ENCODE measurements around the gene TCF7. TPM values are rescaled to one million over a fixed set of nuclear protein-coding genes. Genes with fewer than 3 reads are reported as not detected.
A peak's percentile ranks its signal among the peaks of the same experiment; 100 is the strongest.
"Not testable (repeated sequence)": the region's sequence is repeated elsewhere in the genome, so short reads cannot be mapped to it uniquely, and the experiment has no call there.

The TCF7 gene
- total RNA-seq, 2 donors from 2014 or later = 2.4 to 3.3 TPM

DNA sequence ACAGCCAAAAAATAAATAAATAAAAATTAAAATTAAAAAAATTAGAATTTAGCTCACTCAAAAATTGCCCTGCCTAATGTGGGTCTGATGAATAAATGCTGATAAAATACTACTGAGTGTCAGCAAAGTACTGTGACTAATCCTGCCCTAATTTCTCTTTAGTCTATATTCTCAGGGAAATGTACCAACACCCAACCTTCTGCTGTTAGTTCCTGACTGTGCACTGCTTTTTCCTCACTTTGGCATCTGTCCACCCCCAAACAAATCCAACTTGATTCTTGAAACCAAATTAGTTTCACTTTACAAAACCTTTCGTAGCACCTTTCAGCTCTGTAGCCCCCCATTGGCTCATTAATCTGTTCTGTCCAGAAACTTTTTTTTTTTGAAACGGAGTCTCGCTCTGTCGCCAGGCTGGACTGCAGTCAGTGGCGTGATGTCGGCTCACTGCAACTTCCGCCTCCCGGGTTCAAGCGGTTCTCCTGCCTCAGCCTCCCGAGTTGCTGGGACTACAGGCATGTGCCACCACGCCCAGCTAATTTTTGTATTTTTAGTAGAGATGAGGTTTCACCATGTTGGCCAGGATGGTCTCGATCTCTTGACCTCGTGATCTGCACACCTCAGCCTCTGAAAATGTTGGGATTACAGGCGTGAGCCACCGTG lies 37.8 kb downstream of the TCF7 start:
- ATAC-seq = peak in 1 of 2 donors; percentile 50
- DNase-seq; intact Hi-C loops (cut with DNase I): not testable (repeated sequence)

DNA sequence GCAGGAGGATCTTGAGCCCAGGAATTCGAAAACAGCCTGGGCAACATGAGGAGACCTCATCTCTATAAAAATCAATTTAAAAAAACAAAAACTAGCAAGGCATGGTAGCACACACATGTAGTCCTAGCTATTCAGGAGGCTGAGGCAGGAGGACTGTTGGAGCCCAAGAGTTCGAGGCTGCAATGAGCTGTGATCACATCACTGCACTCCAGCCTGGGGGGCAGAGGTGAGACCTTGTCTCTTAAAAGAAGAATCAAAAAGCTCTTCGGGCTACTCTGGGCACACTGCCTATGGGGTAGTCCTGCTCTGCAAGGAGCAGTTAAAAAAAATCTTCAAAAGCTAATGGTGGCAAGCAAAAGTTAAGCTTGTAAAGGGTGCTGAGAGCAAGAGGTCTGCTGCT lies 38.8 kb downstream of the TCF7 start:
- no peak for ATAC-seq

GRCh38 chr5:134153657-134154056 lies 39.2 kb downstream of the TCF7 start:
- DNase-seq (no peak), ATAC-seq (peak in 1 of 2 donors; percentile 86)
- intact Hi-C loops (cut with DNase I) = no loop called here

More for the DNA sequence above, 38.8 kb downstream of the TCF7 start:
- intact Hi-C loops (cut with DNase I) = no loop called here
- no peak for DNase-seq

DNA sequence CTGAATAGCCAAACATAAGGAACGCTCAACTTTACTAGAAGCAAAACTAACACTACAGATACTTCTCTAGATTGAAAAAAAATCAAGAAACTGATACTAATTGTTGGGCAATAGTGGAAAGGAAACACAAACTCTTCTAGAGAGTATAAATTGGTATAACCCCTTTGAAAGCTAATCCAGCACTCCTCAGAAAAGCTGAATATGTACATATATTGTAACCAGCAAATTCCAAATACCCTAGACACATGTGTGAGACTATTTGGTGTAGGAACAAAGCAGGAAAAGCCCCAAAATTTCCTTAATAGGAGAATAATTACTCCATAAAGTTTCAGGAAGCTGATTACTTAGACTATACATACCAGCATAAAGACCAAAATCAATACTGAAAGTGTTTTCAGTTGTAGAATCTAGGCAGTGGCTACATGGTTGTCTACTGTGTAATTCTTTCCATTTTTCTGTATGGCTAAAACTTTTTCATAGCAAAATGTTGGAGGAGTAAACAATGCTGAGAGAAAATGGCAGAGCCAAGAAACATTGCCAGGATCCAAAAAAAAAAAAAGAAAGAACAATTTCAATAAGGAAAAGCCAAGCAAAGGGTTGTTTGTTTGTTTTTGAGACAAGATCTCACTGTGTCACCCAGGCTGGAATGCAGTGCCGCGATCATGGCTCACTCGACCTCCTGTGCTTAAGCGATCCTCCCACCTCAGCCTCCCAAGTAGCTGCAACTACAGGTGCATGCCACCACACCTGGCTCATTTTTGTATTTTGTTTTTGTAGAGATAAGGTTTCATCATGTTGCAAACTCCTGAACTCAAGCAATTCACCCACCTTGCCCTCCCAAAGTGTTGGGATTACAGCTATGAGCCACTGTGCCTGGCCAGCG lies 47.3 kb downstream of the TCF7 start:
- no peak for ATAC-seq
- intact Hi-C loops (cut with DNase I) = no loop called here
- no peak for DNase-seq

- no peak for DNase-seq
- intact Hi-C loops (cut with DNase I) = no loop called here
- ATAC-seq = no peak
Measured at GRCh38 chr5:134162592-134162991, 48.1 kb downstream of the TCF7 start.

DNA sequence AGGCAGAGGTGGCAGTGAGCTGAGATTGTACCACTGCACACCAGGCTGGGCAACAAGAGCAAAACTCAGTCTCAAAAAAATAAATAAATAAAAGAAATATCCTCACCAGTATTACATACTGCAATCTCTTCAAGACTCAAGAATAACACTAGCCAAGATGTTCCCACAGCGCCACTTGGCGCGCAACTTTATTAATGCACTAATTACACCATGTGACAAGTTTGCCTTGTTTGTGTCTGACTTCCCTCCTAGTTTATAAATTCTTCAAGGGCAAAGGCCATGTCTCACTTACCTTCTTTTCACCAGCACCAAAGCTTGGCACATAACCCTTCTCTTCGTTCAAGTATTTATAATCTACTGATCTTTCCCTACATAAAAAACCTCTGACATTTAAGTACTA lies 57.5 kb downstream of the TCF7 start:
- intact Hi-C loops (cut with DNase I) = loop anchor here in 1 of 2 donors (10.0 kb wide), 1 partner anchor 193 kb away; the partner anchor contains the start of gene CDKL3
- DNase-seq (no peak), ATAC-seq (no peak)

- intact Hi-C loops (cut with DNase I) = loop anchor here in 1 of 2 donors (10.0 kb wide), 1 partner anchor 190 kb away; the partner anchor contains the start of gene CDKL3
- ATAC-seq = no peak
- no peak for DNase-seq
Measured at GRCh38 chr5:134174841-134175839, 60.7 kb downstream of the TCF7 start.

DNA sequence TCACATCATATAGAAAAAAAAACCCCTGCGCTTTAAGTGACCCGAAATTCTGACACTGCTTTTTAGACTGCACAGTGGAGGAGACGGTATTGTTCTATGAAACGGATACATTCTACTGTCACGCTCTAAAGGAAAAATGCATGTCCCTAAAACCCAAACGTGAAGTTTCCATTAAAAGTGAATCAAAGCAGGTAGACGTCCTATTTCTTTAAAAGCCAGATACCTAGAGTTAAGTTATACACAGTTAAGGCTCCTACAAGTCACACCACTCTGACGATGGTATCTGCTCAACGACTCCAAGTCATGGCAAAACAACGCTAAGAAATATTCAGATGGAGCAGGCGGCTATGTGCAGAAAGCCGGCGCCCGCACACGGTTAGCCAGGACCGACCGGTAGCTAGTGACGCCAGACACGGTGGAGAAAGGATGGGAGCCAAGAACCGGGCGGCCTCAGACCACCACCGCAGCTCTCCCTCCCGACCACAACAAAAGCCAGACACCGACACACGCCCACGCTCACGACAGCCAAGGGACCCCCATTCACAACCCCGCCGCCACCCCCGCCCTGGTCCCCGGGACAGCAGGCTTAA lies 61.5 kb downstream of the TCF7 start:
- intact Hi-C loops (cut with DNase I) = loop anchor here in 1 of 2 donors (10.0 kb wide), 1 partner anchor 189 kb away; the partner anchor contains the start of gene CDKL3
- ATAC-seq (peak; percentile 29 to 43), DNase-seq (no peak)

DNA sequence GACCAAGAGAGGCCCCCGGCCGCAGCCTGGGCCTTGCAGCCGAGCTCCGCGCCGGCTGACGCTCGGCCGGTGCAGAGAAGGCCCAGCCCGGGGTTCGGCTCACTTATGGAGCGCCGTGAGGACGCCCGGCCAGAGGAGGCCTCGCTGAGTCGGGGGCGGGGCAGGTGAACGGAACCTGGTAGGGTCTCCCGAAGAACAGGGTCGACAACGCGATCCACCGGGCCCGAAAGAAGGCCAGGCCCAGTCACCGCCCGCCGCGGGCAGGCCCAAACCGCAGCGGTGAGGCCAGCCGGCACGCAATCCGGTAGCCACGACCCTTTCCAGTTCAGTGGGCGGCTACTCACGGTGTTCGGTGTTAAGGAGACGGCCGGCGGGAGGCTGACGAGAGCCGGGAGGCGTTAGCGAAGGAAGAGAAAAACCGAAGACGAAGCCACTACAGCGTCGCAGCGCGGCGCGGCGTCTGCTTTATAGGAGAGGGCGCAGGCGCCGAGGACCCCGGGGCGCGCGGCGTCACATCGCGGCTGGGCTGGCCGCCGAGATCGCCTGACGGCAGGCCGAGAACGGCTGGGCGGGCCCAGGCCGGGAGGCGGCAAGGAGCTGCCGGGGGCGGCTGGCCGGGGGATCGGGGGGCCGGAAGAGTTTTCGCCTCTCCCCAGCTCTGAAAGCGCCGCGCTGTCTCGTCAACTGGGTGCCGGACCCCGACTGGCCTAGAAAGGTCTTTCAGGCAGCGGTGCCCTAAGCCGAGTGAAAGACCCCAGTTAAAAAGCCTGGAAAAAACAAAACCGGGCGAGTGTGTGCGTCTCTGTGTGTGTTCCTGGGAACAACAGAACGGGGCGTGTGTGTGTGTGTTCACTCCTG lies 62.3 kb downstream of the TCF7 start, which contains the start of gene SKP1:
Gene SKP1 (minus strand): TSS at position 440 of the 858 bp plus-strand sequence. CDS start 2,928 bp downstream, outside the sequence.
- ATAC-seq (peak; percentile 90 to 94), DNase-seq (peak; percentile 85)
- intact Hi-C loops (cut with DNase I) = loop anchor here in 1 of 2 donors (10.0 kb wide), 1 partner anchor 188 kb away; the partner anchor contains the start of gene CDKL3

DNA sequence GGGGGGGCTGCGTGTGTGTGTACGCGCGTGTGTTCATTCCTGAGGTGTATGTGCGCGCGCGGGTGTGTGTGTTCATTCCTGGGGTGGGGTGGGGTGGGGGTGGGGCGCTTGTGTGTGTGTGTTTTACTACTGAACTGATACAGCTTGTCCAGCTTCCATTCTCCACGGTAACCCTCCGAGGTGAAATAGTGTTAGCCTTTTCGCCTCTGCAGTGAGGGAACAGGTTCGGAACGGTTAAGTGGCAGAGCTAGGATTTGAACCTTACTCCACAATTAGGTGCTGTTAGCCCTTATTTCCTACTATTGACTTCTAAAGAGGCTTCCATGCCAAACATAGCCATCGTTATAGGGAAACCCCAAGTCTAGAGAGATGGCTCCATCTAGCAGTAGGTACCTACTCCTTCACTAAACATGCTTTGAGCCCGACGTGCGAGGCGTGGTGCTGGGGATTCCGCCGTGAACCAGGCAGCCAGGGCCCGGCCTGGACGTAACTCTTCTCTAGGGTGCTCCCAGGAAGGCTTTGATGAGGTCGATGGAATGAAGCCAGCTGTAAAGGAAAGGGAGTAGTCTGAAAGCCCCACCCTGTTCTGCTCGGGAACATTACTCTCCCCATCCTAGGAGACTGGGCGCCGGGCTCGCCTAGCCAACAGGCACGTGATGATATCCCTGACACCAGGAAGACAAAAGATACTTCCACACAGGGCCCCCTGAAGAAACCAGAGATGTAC lies 63.1 kb downstream of the TCF7 start:
- DNase-seq (peak; percentile 29), ATAC-seq (peak; percentile 53 to 65)
- intact Hi-C loops (cut with DNase I) = loop anchor here in 1 of 2 donors (10.0 kb wide), 1 partner anchor 187 kb away; the partner anchor contains the start of gene CDKL3

- DNase-seq (no peak), ATAC-seq (no peak)
- intact Hi-C loops (cut with DNase I) = loop anchor here in 1 of 2 donors (10.0 kb wide), 1 partner anchor 187 kb away; the partner anchor contains the start of gene CDKL3
Measured at GRCh38 chr5:134178096-134178419, 63.6 kb downstream of the TCF7 start.

DNA sequence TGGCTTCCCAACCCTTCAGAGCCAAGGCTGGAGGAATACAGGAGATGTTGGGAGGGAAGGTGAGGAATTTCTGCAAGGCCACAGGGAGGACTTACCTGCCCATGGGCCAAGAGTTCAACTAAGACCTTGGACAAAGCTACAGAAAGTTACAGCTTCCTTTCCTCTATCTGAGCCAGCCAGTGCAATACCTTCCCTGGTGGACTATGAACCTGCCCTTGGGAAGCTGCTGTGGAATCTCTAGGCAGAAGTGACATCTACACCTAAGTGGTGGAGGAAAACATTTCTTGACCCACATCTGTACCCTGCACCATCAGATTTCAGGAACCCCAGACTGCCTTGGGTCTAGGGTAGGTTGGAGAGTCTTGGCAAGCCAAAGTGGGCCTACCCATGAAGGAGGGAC lies 69.0 kb downstream of the TCF7 start:
- intact Hi-C loops (cut with DNase I) = loop anchor here (10.0 kb wide), 1 partner anchor 401 kb away; no protein-coding TSS in a partner anchor
- no peak for DNase-seq
- no peak for ATAC-seq

GRCh38 chr5:134184155-134185135 lies 70.0 kb downstream of the TCF7 start:
- intact Hi-C loops (cut with DNase I) = loop anchor here (1.0 to 10.0 kb wide), 2 partner anchors 105 to 400 kb away; no protein-coding TSS in a partner anchor
- ATAC-seq = peak; percentile 90 to 91

GRCh38 chr5:134188092-134188491 lies 73.6 kb downstream of the TCF7 start:
- DNase-seq (no peak), ATAC-seq (no peak)
- intact Hi-C loops (cut with DNase I) = loop anchor here (10.0 kb wide), 1 partner anchor 397 kb away; no protein-coding TSS in a partner anchor

More at GRCh38 chr5:134184155-134185135, 70.0 kb downstream of the TCF7 start:
- DNase-seq = peak; percentile 52

- intact Hi-C loops (cut with DNase I) = loop anchor here (10.0 kb wide), 1 partner anchor 396 kb away; no protein-coding TSS in a partner anchor
- no peak for DNase-seq
- ATAC-seq = no peak
Measured at GRCh38 chr5:134189031-134189430, 74.5 kb downstream of the TCF7 start.
